GM21390 (cell line): ENCODE measurements around the gene SLC35E1.
"Not testable (repeated sequence)": the region's sequence is repeated elsewhere in the genome, so short reads cannot be mapped to it uniquely, and the experiment has no call there.

Experiments used
- ATAC-seq: cut with Tn5 transposase; IDR thresholded peaks from one replicate; pipeline ENCODE4 v1.9.1; 2021; ENCODE audit not compliant: unreplicated experiment

Gene SLC35E1

GRCh38 chr19:16525751-16526481, 46.3 kb downstream of the SLC35E1 start:
- ATAC-seq: no peak

- ATAC-seq: no peak
Observed at GRCh38 chr19:16524991-16525734, 47.1 kb downstream of the SLC35E1 start.

GRCh38 chr19:16522559-16523377, 49.4 kb downstream of the SLC35E1 start:
- ATAC-seq: no peak

GRCh38 chr19:16521715-16522289, 50.4 kb downstream of the SLC35E1 start:
- no peak for ATAC-seq

GRCh38 chr19:16520986-16521624, 51.1 kb downstream of the SLC35E1 start:
- no peak for ATAC-seq

- ATAC-seq: no peak
Observed at GRCh38 chr19:16520074-16520973, 51.9 kb downstream of the SLC35E1 start.

GRCh38 chr19:16519230-16519687, 53.0 kb downstream of the SLC35E1 start:
- no peak for ATAC-seq

GRCh38 chr19:16518483-16519229, 53.6 kb downstream of the SLC35E1 start:
- ATAC-seq: no peak

- ATAC-seq: no peak
Observed at GRCh38 chr19:16518061-16518460, 54.2 kb downstream of the SLC35E1 start.

- no peak for ATAC-seq
Observed at GRCh38 chr19:16516923-16517610, 55.1 kb downstream of the SLC35E1 start.

GRCh38 chr19:16516381-16516780, 55.8 kb downstream of the SLC35E1 start:
- no peak for ATAC-seq

- no peak for ATAC-seq
Observed at GRCh38 chr19:16514383-16515019, 57.7 kb downstream of the SLC35E1 start.

- ATAC-seq: not testable (repeated sequence)
Observed at GRCh38 chr19:16512611-16513010, 59.6 kb downstream of the SLC35E1 start.

GRCh38 chr19:16509141-16510061, 62.8 kb downstream of the SLC35E1 start:
- no peak for ATAC-seq

GRCh38 chr19:16508546-16508945, 63.7 kb downstream of the SLC35E1 start:
- ATAC-seq: no peak

GRCh38 chr19:16506961-16507360, 65.3 kb downstream of the SLC35E1 start:
- ATAC-seq: no peak

GRCh38 chr19:16506161-16506560, 66.1 kb downstream of the SLC35E1 start:
- ATAC-seq: not testable (repeated sequence)
